Measurements from ENCODE around the gene NRCAM.

- TF ChIP-seq GATA2 (IDR thresholded peaks at IDR 0.05; ENCODE audit: low read depth, low read length) (no peak), GATA3 (IDR thresholded peaks at IDR 0.05; ENCODE audit: low read depth, low read length) (no peak)
Measured at GRCh38 chr7:108205311-108205710, 250.9 kb downstream of the NRCAM start.
